HEK293 (cell line): ENCODE results near the gene FHIT.

Experiments
- CTCF ChIA-PET: fragments of 350-600 bp; formaldehyde crosslinking; extraction: SDS; loops from one replicate; lab custom pipeline; 2021; ENCODE audit warnings: antibody characterized with exemption; lab: Yijun Ruan, JAX
- POLR2A ChIA-PET: fragments of 300-600 bp; formaldehyde crosslinking; extraction: SDS; loops from one replicate; lab custom pipeline; 2020; ENCODE audit warnings: antibody characterized with exemption, inconsistent platforms; lab: Yijun Ruan, JAX
- H3K27ac ChIP-seq: fragments of 200-500 bp; sonication (Bioruptor generic); 2 replicates; pipeline ENCODE4 v1.5.1; 2014; ENCODE audit warnings: low read depth, low read length, control low read depth, inconsistent platforms; ENCODE audit errors: extremely low read depth
- H3K36me3 ChIP-seq, 2 experiments: fragments of 200-500 bp in 1 of 2; sonication (Bioruptor generic) in 1 of 2; 1 replicate in 1 of 2; 2 replicates in 1 of 2; pipeline ENCODE4 v1.5.1; 2014 to 2017; ENCODE audit warnings: inconsistent platforms in 2 of 2, low read length in 2 of 2; ENCODE audit not compliant: control insufficient read depth in 2 of 2, insufficient read depth in 1 of 2
- H3K4me1 ChIP-seq: fragments of 200-500 bp; sonication (Bioruptor generic); 2 replicates; pipeline ENCODE4 v1.5.1; 2014; ENCODE audit warnings: mild to moderate bottlenecking, low read length, inconsistent platforms; ENCODE audit not compliant: control insufficient read depth, insufficient read depth
- H3K4me3 ChIP-seq: 2 replicates; pipeline ENCODE4 v1.5.1; 2011; ENCODE audit warnings: low read depth, mild to moderate bottlenecking, control low read depth, low read length, moderate library complexity
- H3K9me3 ChIP-seq: fragments of 200-500 bp; sonication (Bioruptor generic); 2 replicates; pipeline ENCODE4 v1.5.1; 2014; ENCODE audit warnings: low read depth, low read length, inconsistent platforms; ENCODE audit not compliant: control insufficient read depth, insufficient read depth
- GFI1B ChIP-seq: fragments of 450-650 bp; formaldehyde crosslinking; IDR thresholded peaks from 2 replicates; pipeline ENCODE4 v1.5.1; 2016; ENCODE audit warnings: missing biosample characterization, missing genetic modification characterization
- PRDM1 ChIP-seq: fragments of 450-650 bp; formaldehyde crosslinking; IDR thresholded peaks from 2 replicates; pipeline ENCODE4; 2016; ENCODE audit warnings: missing biosample characterization, missing genetic modification characterization
- SCRT2 ChIP-seq: fragments of 450-650 bp; formaldehyde crosslinking; IDR thresholded peaks from 2 replicates; pipeline ENCODE4 v1.5.1; 2016; ENCODE audit warnings: missing biosample characterization, missing genetic modification characterization
- SP2 ChIP-seq: fragments of 450-650 bp; formaldehyde crosslinking; IDR thresholded peaks from 2 replicates; pipeline ENCODE4 v1.5.1; 2016; ENCODE audit warnings: missing biosample characterization, missing genetic modification characterization
- YY1 ChIP-seq: fragments of 450-650 bp; formaldehyde crosslinking; IDR thresholded peaks from 2 replicates; pipeline ENCODE4 v1.5.1; 2018; ENCODE audit warnings: missing biosample characterization, missing genetic modification characterization
- ZBTB20 ChIP-seq: fragments of 450-650 bp; formaldehyde crosslinking; IDR thresholded peaks from 2 replicates; pipeline ENCODE4 v1.5.1; 2016; ENCODE audit warnings: missing biosample characterization, missing genetic modification characterization
- ZNF114 ChIP-seq: fragments of 450-650 bp; formaldehyde crosslinking; IDR thresholded peaks from 2 replicates; pipeline ENCODE4 v1.5.0; 2017; ENCODE audit warnings: missing biosample characterization, missing genetic modification characterization
- ZNF23 ChIP-seq: fragments of 450-650 bp; formaldehyde crosslinking; IDR thresholded peaks from 2 replicates; pipeline ENCODE4 v1.5.1; 2016; ENCODE audit warnings: missing biosample characterization, missing genetic modification characterization, borderline replicate concordance
- ZNF341 ChIP-seq: fragments of 450-650 bp; formaldehyde crosslinking; IDR thresholded peaks from 2 replicates; pipeline ENCODE4; 2016; ENCODE audit warnings: low read depth, missing biosample characterization, missing genetic modification characterization
- ZNF394 ChIP-seq: fragments of 450-650 bp; formaldehyde crosslinking; IDR thresholded peaks from 2 replicates; pipeline ENCODE4 v1.5.1; 2016; ENCODE audit warnings: missing biosample characterization, missing genetic modification characterization, mild to moderate bottlenecking, moderate library complexity, borderline replicate concordance
- ZNF660 ChIP-seq: fragments of 450-650 bp; IDR thresholded peaks from 2 replicates; pipeline ENCODE4 v1.5.1; 2018; ENCODE audit warnings: missing biosample characterization, mild to moderate bottlenecking, missing genetic modification characterization
- ZNF664 ChIP-seq: fragments of 450-650 bp; formaldehyde crosslinking; IDR thresholded peaks from 2 replicates; pipeline ENCODE4 v1.5.1; 2016; ENCODE audit warnings: missing biosample characterization, missing genetic modification characterization
- ZNF837 ChIP-seq: fragments of 450-650 bp; formaldehyde crosslinking; IDR thresholded peaks from 2 replicates; pipeline ENCODE4 v1.5.1; 2016; ENCODE audit warnings: missing biosample characterization, missing genetic modification characterization
- ZSCAN23 ChIP-seq: fragments of 450-650 bp; formaldehyde crosslinking; IDR thresholded peaks from 2 replicates; pipeline ENCODE4 v1.5.1; 2016; ENCODE audit warnings: missing biosample characterization, missing genetic modification characterization
- TF ChIP-seq, protein P1 (sequence below): fragments of 450-650 bp; formaldehyde crosslinking; IDR thresholded peaks from 2 replicates; pipeline ENCODE4 v1.5.1; 2016; ENCODE audit warnings: missing biosample characterization, missing genetic modification characterization, low read depth
- TF ChIP-seq, protein P2 (sequence below): fragments of 450-650 bp; formaldehyde crosslinking; IDR thresholded peaks from 2 replicates; pipeline ENCODE4 v1.5.1; 2016; ENCODE audit warnings: missing biosample characterization, missing genetic modification characterization
- TF ChIP-seq, protein P3 (sequence below): fragments of 450-650 bp; formaldehyde crosslinking; IDR thresholded peaks from 2 replicates; pipeline ENCODE4 v1.5.1; 2016; ENCODE audit warnings: missing biosample characterization, missing genetic modification characterization
- TF ChIP-seq, protein P4 (sequence below): fragments of 450-650 bp; formaldehyde crosslinking; IDR thresholded peaks from 2 replicates; pipeline ENCODE4 v1.5.1; 2017; ENCODE audit warnings: missing biosample characterization, mild to moderate bottlenecking, missing genetic modification characterization, moderate library complexity
- TF ChIP-seq, protein P5 (sequence below): fragments of 450-650 bp; IDR thresholded peaks from 2 replicates; pipeline ENCODE4 v1.5.1; 2018; ENCODE audit warnings: missing biosample characterization, mild to moderate bottlenecking, missing genetic modification characterization

FHIT gene

DNA sequence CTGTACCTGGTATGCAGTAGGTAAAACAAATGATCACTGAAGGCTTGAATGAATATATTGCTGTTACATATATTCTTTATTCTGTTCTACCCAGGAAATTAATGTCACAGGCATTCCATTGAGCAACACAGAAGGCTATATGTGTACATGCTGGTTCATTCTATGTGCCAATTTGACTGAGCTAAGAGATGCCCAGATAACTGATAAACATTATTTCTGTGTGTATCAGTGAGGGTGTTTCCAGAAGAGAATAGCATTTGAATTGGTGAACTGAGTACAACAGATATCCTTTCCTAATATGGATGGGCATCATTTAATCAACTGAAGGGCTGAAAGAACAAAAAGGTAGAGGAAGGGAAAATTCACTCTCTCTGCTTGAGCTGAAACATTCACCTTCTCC, 886.8 kb downstream of the FHIT start:
- Histone ChIP-seq H3K27ac (no peak overlapping the region), H3K9me3 (no peaks in the 10 kb centered on the region), H3K36me3 (no peaks in the 10 kb centered on the region), H3K4me1 (no peaks in the 10 kb centered on the region), H3K4me3 (no peak overlapping the region)
- ChIA-PET CTCF (no interaction called here), POLR2A (interaction anchor here (0.5 kb wide), 1 partner anchor 1095 kb away, joined by 3 read pairs; no protein-coding TSS in a partner anchor)
- no peak for TF ChIP-seq ZBTB20
- TF ChIP-seq ZNF23 (tag by site-specific recombination) = no peak
- TF ChIP-seq ZSCAN23 = no peak
- TF ChIP-seq, protein P1, sequence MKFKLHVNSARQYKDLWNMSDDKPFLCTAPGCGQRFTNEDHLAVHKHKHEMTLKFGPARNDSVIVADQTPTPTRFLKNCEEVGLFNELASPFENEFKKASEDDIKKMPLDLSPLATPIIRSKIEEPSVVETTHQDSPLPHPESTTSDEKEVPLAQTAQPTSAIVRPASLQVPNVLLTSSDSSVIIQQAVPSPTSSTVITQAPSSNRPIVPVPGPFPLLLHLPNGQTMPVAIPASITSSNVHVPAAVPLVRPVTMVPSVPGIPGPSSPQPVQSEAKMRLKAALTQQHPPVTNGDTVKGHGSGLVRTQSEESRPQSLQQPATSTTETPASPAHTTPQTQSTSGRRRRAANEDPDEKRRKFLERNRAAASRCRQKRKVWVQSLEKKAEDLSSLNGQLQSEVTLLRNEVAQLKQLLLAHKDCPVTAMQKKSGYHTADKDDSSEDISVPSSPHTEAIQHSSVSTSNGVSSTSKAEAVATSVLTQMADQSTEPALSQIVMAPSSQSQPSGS (tag by site-specific recombination) = no peak
- TF ChIP-seq, protein P2, sequence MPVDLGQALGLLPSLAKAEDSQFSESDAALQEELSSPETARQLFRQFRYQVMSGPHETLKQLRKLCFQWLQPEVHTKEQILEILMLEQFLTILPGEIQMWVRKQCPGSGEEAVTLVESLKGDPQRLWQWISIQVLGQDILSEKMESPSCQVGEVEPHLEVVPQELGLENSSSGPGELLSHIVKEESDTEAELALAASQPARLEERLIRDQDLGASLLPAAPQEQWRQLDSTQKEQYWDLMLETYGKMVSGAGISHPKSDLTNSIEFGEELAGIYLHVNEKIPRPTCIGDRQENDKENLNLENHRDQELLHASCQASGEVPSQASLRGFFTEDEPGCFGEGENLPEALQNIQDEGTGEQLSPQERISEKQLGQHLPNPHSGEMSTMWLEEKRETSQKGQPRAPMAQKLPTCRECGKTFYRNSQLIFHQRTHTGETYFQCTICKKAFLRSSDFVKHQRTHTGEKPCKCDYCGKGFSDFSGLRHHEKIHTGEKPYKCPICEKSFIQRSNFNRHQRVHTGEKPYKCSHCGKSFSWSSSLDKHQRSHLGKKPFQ (tag by site-specific recombination) = no peak
- TF ChIP-seq, protein P3, sequence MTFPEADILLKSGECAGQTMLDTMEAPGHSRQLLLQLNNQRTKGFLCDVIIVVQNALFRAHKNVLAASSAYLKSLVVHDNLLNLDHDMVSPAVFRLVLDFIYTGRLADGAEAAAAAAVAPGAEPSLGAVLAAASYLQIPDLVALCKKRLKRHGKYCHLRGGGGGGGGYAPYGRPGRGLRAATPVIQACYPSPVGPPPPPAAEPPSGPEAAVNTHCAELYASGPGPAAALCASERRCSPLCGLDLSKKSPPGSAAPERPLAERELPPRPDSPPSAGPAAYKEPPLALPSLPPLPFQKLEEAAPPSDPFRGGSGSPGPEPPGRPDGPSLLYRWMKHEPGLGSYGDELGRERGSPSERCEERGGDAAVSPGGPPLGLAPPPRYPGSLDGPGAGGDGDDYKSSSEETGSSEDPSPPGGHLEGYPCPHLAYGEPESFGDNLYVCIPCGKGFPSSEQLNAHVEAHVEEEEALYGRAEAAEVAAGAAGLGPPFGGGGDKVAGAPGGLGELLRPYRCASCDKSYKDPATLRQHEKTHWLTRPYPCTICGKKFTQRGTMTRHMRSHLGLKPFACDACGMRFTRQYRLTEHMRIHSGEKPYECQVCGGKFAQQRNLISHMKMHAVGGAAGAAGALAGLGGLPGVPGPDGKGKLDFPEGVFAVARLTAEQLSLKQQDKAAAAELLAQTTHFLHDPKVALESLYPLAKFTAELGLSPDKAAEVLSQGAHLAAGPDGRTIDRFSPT (tag by site-specific recombination) = no peak
- TF ChIP-seq, protein P4, sequence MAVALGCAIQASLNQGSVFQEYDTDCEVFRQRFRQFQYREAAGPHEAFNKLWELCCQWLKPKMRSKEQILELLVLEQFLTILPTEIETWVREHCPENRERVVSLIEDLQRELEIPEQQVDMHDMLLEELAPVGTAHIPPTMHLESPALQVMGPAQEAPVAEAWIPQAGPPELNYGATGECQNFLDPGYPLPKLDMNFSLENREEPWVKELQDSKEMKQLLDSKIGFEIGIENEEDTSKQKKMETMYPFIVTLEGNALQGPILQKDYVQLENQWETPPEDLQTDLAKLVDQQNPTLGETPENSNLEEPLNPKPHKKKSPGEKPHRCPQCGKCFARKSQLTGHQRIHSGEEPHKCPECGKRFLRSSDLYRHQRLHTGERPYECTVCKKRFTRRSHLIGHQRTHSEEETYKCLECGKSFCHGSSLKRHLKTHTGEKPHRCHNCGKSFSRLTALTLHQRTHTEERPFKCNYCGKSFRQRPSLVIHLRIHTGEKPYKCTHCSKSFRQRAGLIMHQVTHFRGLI (tag by site-specific recombination) = no peak
- no peak for TF ChIP-seq YY1 (tag by site-specific recombination)
- no peak for TF ChIP-seq ZNF664
- no peak for TF ChIP-seq SP2 (tag by site-specific recombination)
- TF ChIP-seq ZNF837 (tag by site-specific recombination) = no peak

DNA sequence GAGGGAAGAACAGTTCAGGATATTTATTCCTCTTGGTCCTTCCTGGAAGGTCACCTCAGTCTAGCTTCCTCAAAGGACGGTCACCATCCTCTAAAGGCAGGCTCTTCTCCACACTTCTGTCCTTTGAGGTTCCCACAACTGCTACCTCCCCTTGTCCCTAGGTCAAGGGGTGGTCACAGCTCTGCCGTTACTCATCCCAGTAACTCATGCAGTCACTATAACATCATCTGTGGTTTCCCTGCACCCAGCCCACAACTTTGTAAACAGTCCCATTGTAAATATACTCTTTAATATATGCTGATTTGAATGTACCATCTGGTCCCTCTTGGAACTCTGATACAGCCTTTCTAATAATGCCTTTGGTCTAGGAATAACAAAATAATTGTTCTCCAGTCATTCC, 887.4 kb downstream of the FHIT start:
- no peaks in the 10 kb centered on the region for H3K9me3 ChIP-seq
- no peaks in the 10 kb centered on the region for H3K4me1 ChIP-seq
- TF ChIP-seq ZNF394 (tag by site-specific recombination) = no peak
- no peak for TF ChIP-seq PRDM1 (tag by site-specific recombination)
- TF ChIP-seq SCRT2 (tag by site-specific recombination) = no peak
- no peak for TF ChIP-seq ZNF114 (tag by site-specific recombination)
- TF ChIP-seq, protein P5, sequence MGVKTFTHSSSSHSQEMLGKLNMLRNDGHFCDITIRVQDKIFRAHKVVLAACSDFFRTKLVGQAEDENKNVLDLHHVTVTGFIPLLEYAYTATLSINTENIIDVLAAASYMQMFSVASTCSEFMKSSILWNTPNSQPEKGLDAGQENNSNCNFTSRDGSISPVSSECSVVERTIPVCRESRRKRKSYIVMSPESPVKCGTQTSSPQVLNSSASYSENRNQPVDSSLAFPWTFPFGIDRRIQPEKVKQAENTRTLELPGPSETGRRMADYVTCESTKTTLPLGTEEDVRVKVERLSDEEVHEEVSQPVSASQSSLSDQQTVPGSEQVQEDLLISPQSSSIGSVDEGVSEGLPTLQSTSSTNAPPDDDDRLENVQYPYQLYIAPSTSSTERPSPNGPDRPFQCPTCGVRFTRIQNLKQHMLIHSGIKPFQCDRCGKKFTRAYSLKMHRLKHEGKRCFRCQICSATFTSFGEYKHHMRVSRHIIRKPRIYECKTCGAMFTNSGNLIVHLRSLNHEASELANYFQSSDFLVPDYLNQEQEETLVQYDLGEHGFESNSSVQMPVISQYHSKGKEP (tag by site-specific recombination) = no peak
- TF ChIP-seq GFI1B (tag by site-specific recombination) = no peak
- no peak for TF ChIP-seq ZNF341 (tag by site-specific recombination)
- no peak for TF ChIP-seq ZNF660 (tag by site-specific recombination)
- POLR2A ChIA-PET = interaction anchor here (0.5 kb wide), 1 partner anchor 1096 kb away, joined by 3 read pairs; no protein-coding TSS in a partner anchor
- no peaks in the 10 kb centered on the region for H3K36me3 ChIP-seq
- H3K4me3 ChIP-seq = no peak overlapping the region
- H3K27ac ChIP-seq = no peak overlapping the region
- CTCF ChIA-PET = interaction anchor here (0.5 kb wide), 1 partner anchor 121 kb away, joined by 3 read pairs; no protein-coding TSS in a partner anchor
